Esophagus squamous epithelium (tissue), 5 donors: ENCODE data around the gene CDC42BPA. TPM values are rescaled to one million over a fixed set of nuclear protein-coding genes. Genes with fewer than 3 reads are reported as not detected.

Experiments used
- DNase-seq: peaks from one replicate; lab custom pipeline; 2025; lab: John Stamatoyannopoulos, UW
- H3K27ac ChIP-seq, 4 donors: fragments of 200-600 bp; sonication (generic); one replicate each; pipeline ENCODE4 v1.5.1; 2016 to 2019; ENCODE audit warnings: mild to moderate bottlenecking in 1 of 4
- H3K27me3 ChIP-seq, 4 donors: fragments of 200-600 bp; sonication (generic); 1 replicate in 3 of 4; 2 replicates in 1 of 4; pipeline versions ENCODE4 v1.5.1 to v1.6.0; 2017 to 2021; ENCODE audit warnings: antibody characterized with exemption in 1 of 4
- H3K36me3 ChIP-seq, 3 donors: fragments of 200-600 bp; sonication (generic); one replicate each; pipeline ENCODE4 v1.5.1; 2016 to 2019
- H3K4me1 ChIP-seq, 3 donors: fragments of 200-600 bp; sonication (generic); one replicate each; pipeline ENCODE4 v1.5.1; 2017 to 2019
- H3K4me3 ChIP-seq, 4 donors: fragments of 200-600 bp; sonication (generic); 1 replicate in 3 of 4; 2 replicates in 1 of 4; pipeline ENCODE4 v1.5.1; 2016 to 2019; ENCODE audit warnings: mild to moderate bottlenecking in 2 of 4, moderate library complexity in 1 of 4
- H3K9me3 ChIP-seq, 3 donors: fragments of 200-600 bp; sonication (generic); one replicate each; pipeline ENCODE4 v1.5.1; 2016 to 2019
- CTCF ChIP-seq, 6 experiments: fragments of 450-650 bp in 4 of 6; fragments of 200-600 bp in 2 of 6; sonication (generic) in 2 of 6; IDR thresholded peaks; one replicate each; pipeline ENCODE4 v1.5.1; 2016 to 2019; ENCODE audit warnings: antibody characterized with exemption in 6 of 6, mild to moderate bottlenecking in 4 of 6, moderate library complexity in 4 of 6
- POLR2A ChIP-seq, 4 donors: fragments of 450-650 bp; IDR thresholded peaks; one replicate each; pipeline ENCODE4 v1.6.1; 2017; ENCODE audit warnings: antibody characterized with exemption in 4 of 4, mild to moderate bottlenecking in 4 of 4, moderate library complexity in 3 of 4
- WGBS, 2 donors: methylation state at CpG; one replicate each; pipeline ENCODE4 v1.1.5; 2018; 5-methylcytosine and 5-hydroxymethylcytosine counted together
- intact Hi-C: fragments of 100-400 bp; cut with DNase I; formaldehyde crosslinking; loops from one replicate; pipeline ENCODE4 v1.15.0; 2022
- total RNA-seq, 4 donors: library from RNA; depleted of rRNA; stranded (reverse); fragments of >200 nt; gene quantifications; one replicate each; pipeline ENCODE4 v1.1.0, GENCODE V29; 2016
- donor health status: DM: yes; HTN: yes; CAD: no.

The CDC42BPA gene
- total RNA-seq, 4 donors from 2014 or later: 4.3 to 33.6 (median 17.2) TPM

- intact Hi-C loops: no loop called here
- Histone ChIP-seq H3K9me3 (no peaks in the 10 kb centered on the region), H3K36me3 (no peaks in the 10 kb centered on the region), H3K27ac (no peak overlapping the region), H3K4me1 (peaks cover 0 to 32% (median 16%) of the 10 kb centered on the region in 3 donors), H3K27me3 (no peaks in the 10 kb centered on the region), H3K4me3 (no peak overlapping the region)
- 64 to 65% methylated on average over 7 of the region's 7 CpGs for WGBS, 2 donors
- TF ChIP-seq POLR2A (IDR thresholded peaks at IDR 0.05): no peak
- TF ChIP-seq CTCF (IDR thresholded peaks at IDR 0.05): no peak
- no peak for DNase-seq
Observed at GRCh38 chr1:227300682-227301081, 17.6 kb downstream of the CDC42BPA start.

- peaks cover 0 to 31% (median 16%) of the 10 kb centered on the region in 3 donors for H3K4me1 ChIP-seq
- H3K27ac ChIP-seq: peak overlapping the region in 3 of 4 donors; percentile 46 to 62 (median 48)
- no peaks in the 10 kb centered on the region for H3K36me3 ChIP-seq
- H3K4me3 ChIP-seq: no peak overlapping the region
- H3K27me3 ChIP-seq: no peaks in the 10 kb centered on the region
- no peaks in the 10 kb centered on the region for H3K9me3 ChIP-seq
- TF ChIP-seq POLR2A (IDR thresholded peaks at IDR 0.05) (no peak), CTCF (IDR thresholded peaks at IDR 0.05) (no peak)
- 27 to 40% methylated on average over 4 of the region's 4 CpGs for WGBS, 2 donors
- DNase-seq: no peak
- intact Hi-C loops: no loop called here
Observed at GRCh38 chr1:227299688-227300087, 18.6 kb downstream of the CDC42BPA start.

GRCh38 chr1:227299241-227299627 is 19.1 kb downstream of the CDC42BPA start:
- DNase-seq: no peak

GRCh38 chr1:227298512-227299240 is 19.6 kb downstream of the CDC42BPA start:
- no peaks in the 10 kb centered on the region for H3K9me3 ChIP-seq
- peak overlapping the region in 3 of 4 donors; percentile 30 to 62 (median 46) for H3K27ac ChIP-seq
- no peaks in the 10 kb centered on the region for H3K36me3 ChIP-seq
- peaks cover 0 to 31% (median 16%) of the 10 kb centered on the region in 3 donors for H3K4me1 ChIP-seq
- 39 to 71% methylated on average over 3 of the region's 3 CpGs for WGBS, 2 donors
- no peak for TF ChIP-seq CTCF (IDR thresholded peaks at IDR 0.05)
- no peak for TF ChIP-seq POLR2A (IDR thresholded peaks at IDR 0.05)
- intact Hi-C loops: no loop called here
- H3K27me3 ChIP-seq: no peaks in the 10 kb centered on the region
- no peak overlapping the region for H3K4me3 ChIP-seq
- DNase-seq: no peak

More at GRCh38 chr1:227299241-227299627, 19.1 kb downstream of the CDC42BPA start:
- Histone ChIP-seq H3K27me3 (no peaks in the 10 kb centered on the region), H3K36me3 (no peaks in the 10 kb centered on the region), H3K27ac (peak overlapping the region in 2 of 4 donors; percentile 46 to 62), H3K9me3 (no peaks in the 10 kb centered on the region), H3K4me1 (peaks cover 0 to 31% (median 16%) of the 10 kb centered on the region in 3 donors), H3K4me3 (no peak overlapping the region)
- TF ChIP-seq CTCF (IDR thresholded peaks at IDR 0.05) (no peak), POLR2A (IDR thresholded peaks at IDR 0.05) (no peak)
- intact Hi-C loops: no loop called here

- H3K9me3 ChIP-seq: no peaks in the 10 kb centered on the region
- no peak for TF ChIP-seq CTCF (IDR thresholded peaks at IDR 0.05)
- TF ChIP-seq POLR2A (IDR thresholded peaks at IDR 0.05): no peak
- H3K27me3 ChIP-seq: no peaks in the 10 kb centered on the region
- no peaks in the 10 kb centered on the region for H3K36me3 ChIP-seq
- no peak overlapping the region for H3K4me3 ChIP-seq
- intact Hi-C loops: no loop called here
- 87 to 91% methylated on average over 4 of the region's 4 CpGs for WGBS, 2 donors
- DNase-seq: no peak
- peaks cover 0 to 31% (median 16%) of the 10 kb centered on the region in 3 donors for H3K4me1 ChIP-seq
- H3K27ac ChIP-seq: no peak overlapping the region
Observed at GRCh38 chr1:227297073-227297793, 21.1 kb downstream of the CDC42BPA start.
